Sigmoid colon (tissue), 7 donors: ENCODE measurements around the gene TMPRSS5. TPM values are rescaled to one million over a fixed set of nuclear protein-coding genes. Genes with fewer than 3 reads are reported as not detected.

Source experiments
- DNase-seq: peaks from one replicate; pipeline ENCODE4 v3.0.0-alpha.2; 2019
- H3K27ac ChIP-seq, 4 donors: fragments of 200-600 bp; sonication (generic); one replicate each; pipeline ENCODE4 v1.5.1; 2016 to 2019; ENCODE audit warnings: mild to moderate bottlenecking in 1 of 4
- H3K27me3 ChIP-seq, 3 donors: fragments of 200-600 bp; sonication (generic); one replicate each; pipeline ENCODE4 v1.5.1; 2019; ENCODE audit warnings: mild to moderate bottlenecking in 1 of 3
- H3K36me3 ChIP-seq, 4 donors: fragments of 200-600 bp; sonication (generic); one replicate each; pipeline ENCODE4 v1.5.1; 2016 to 2019
- H3K4me1 ChIP-seq, 4 donors: fragments of 200-600 bp; sonication (generic); one replicate each; pipeline ENCODE4 v1.5.1; 2017 to 2019
- H3K4me3 ChIP-seq, 4 donors: fragments of 200-600 bp; sonication (generic); one replicate each; pipeline ENCODE4 v1.5.1; 2017 to 2019; ENCODE audit warnings: mild to moderate bottlenecking in 2 of 4, moderate library complexity in 1 of 4
- H3K9me3 ChIP-seq, 4 donors: fragments of 200-600 bp in 3 of 4; sonication (generic) in 3 of 4; one replicate each; pipeline versions ENCODE4 v1.5.1 to v1.6.1; 2013 to 2019
- EP300 ChIP-seq, 4 donors: sonication (generic); formaldehyde crosslinking; IDR thresholded peaks; one replicate each; pipeline ENCODE4 v1.6.1; 2017; ENCODE audit warnings: antibody characterized with exemption in 4 of 4
- POLR2A ChIP-seq, 2 donors: fragments of 450-650 bp; IDR thresholded peaks; one replicate each; pipeline ENCODE4 v1.6.1; 2016; ENCODE audit warnings: antibody characterized with exemption in 2 of 2, mild to moderate bottlenecking in 2 of 2, moderate library complexity in 2 of 2
- POLR2AphosphoS5 ChIP-seq, 4 donors: sonication (generic); formaldehyde crosslinking; IDR thresholded peaks; one replicate each; pipeline ENCODE4 v1.6.1; 2017; ENCODE audit warnings: antibody characterized with exemption in 4 of 4
- WGBS, 2 donors: extraction: QIAGEN DNeasy Blood & Tissue Kit; methylation state at CpG; one replicate each; pipeline ENCODE4 v1.1.7; 2013; 5-methylcytosine and 5-hydroxymethylcytosine counted together
- intact Hi-C: fragments of 100-400 bp; cut with DNase I; formaldehyde crosslinking; loops from one replicate; pipeline ENCODE4 v1.15.1; 2023
- polyA plus RNA-seq, 3 donors: library from polyadenylated mRNA; stranded (reverse); fragments of 200-250 nt; gene quantifications; one replicate each; pipeline ENCODE4 v1.2.3, GENCODE V29; 2013
- total RNA-seq, 4 donors: library from RNA; depleted of rRNA; stranded (reverse); fragments of >200 nt; gene quantifications; one replicate each; pipeline ENCODE4 v1.1.0, GENCODE V29; 2016
- TF ChIP-seq, protein P1 (sequence below), 4 experiments: fragments of 450-650 bp in 3 of 4; fragments of 200-600 bp in 1 of 4; IDR thresholded peaks; one replicate each; pipeline ENCODE4 v1.5.1; 2016 to 2019; ENCODE audit warnings: antibody characterized with exemption in 4 of 4, mild to moderate bottlenecking in 3 of 4, moderate library complexity in 2 of 4
- donor health status: healthy with polysubstance abuse.
- donor health status: Bipolar disorder and iron deficiency.
- donor health status: healthy.

Gene TMPRSS5
- total and polyA plus RNA-seq, 7 donors, result 0.28 to 1.4 (median 0.54) TPM; not detected in 2

- WGBS, 2 donors, result 87 to 88% methylated on average over 5 of the region's 5 CpGs
- TF ChIP-seq POLR2AphosphoS5 (IDR thresholded peaks at IDR 0.05), result no peak
- TF ChIP-seq EP300 (IDR thresholded peaks at IDR 0.05), result no peak
- TF ChIP-seq, protein P1, sequence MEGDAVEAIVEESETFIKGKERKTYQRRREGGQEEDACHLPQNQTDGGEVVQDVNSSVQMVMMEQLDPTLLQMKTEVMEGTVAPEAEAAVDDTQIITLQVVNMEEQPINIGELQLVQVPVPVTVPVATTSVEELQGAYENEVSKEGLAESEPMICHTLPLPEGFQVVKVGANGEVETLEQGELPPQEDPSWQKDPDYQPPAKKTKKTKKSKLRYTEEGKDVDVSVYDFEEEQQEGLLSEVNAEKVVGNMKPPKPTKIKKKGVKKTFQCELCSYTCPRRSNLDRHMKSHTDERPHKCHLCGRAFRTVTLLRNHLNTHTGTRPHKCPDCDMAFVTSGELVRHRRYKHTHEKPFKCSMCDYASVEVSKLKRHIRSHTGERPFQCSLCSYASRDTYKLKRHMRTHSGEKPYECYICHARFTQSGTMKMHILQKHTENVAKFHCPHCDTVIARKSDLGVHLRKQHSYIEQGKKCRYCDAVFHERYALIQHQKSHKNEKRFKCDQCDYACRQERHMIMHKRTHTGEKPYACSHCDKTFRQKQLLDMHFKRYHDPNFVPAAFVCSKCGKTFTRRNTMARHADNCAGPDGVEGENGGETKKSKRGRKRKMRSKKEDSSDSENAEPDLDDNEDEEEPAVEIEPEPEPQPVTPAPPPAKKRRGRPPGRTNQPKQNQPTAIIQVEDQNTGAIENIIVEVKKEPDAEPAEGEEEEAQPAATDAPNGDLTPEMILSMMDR (IDR thresholded peaks at IDR 0.05), result no peak
- no peak for TF ChIP-seq POLR2A (IDR thresholded peaks at IDR 0.05)
- no peaks in the 10 kb centered on the region for H3K27me3 ChIP-seq
- no peaks in the 10 kb centered on the region for H3K36me3 ChIP-seq
- H3K4me1 ChIP-seq, result no peaks in the 10 kb centered on the region
- no peak for DNase-seq
- H3K27ac ChIP-seq, result no peak overlapping the region
- H3K9me3 ChIP-seq, result peaks cover 0 to 4% (median 0%) of the 10 kb centered on the region in 4 donors
- H3K4me3 ChIP-seq, result no peak overlapping the region
- intact Hi-C loops, result no loop called here
Measured at GRCh38 chr11:113651023-113651422, 55.1 kb downstream of the TMPRSS5 start.

DNA sequence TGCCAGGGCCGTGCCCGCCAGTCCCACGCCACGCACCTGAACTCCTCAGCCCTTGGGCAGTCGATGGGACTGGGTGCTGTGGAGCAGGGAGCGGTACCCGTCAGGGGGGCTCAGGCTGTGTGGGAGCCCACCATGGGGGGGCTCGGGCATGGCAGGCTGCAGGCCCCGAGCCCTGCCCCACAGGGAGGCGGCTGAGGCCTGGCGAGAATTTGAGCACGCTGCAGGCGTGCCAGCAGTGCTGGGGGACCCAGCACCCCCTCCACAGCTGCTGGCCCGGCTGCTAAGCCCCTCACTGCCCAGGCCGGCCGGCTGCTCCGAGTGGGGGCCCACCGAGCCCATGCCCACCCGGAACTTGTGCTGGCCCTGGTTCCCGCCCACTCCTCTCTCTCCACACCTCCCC, 56.8 kb downstream of the TMPRSS5 start:
- Histone ChIP-seq H3K27me3 (no peaks in the 10 kb centered on the region), H3K4me3 (no peak overlapping the region), H3K36me3 (no peaks in the 10 kb centered on the region), H3K27ac (no peak overlapping the region), H3K9me3 (peaks cover 0 to 4% (median 0%) of the 10 kb centered on the region in 4 donors), H3K4me1 (no peaks in the 10 kb centered on the region)
- WGBS, 2 donors, result 90 to 92% methylated on average over 20 of the region's 20 CpGs
- intact Hi-C loops, result no loop called here
- no peak for DNase-seq
- TF ChIP-seq POLR2A (IDR thresholded peaks at IDR 0.05) (no peak), POLR2AphosphoS5 (IDR thresholded peaks at IDR 0.05) (no peak)

DNA sequence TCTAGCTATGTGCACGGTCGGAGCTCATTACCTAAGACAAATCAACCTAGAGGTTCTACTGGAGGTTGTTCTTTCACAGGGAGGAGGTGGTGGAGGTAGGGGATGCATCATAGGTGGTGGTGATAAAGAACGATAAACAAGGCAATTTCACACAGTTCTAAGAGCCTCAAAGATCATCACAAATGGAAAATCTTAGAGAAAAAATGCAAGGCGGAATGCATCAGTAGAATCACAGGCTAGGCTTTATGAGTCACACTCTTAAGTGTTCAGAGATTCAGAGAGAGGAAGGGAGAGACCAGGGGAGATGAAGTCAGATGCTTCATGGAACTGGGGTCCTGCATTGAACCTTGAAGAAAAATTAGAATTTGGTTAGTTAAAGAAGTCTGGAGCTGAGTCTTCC, 58.3 kb downstream of the TMPRSS5 start:
- DNase-seq, result no peak
- TF ChIP-seq, protein P1 (IDR thresholded peaks at IDR 0.05), result no peak
- TF ChIP-seq EP300 (IDR thresholded peaks at IDR 0.05), result no peak
- TF ChIP-seq POLR2A (IDR thresholded peaks at IDR 0.05), result no peak
- TF ChIP-seq POLR2AphosphoS5 (IDR thresholded peaks at IDR 0.05), result no peak
- Histone ChIP-seq H3K4me3 (no peak overlapping the region), H3K27me3 (no peaks in the 10 kb centered on the region), H3K9me3 (peaks cover 0 to 4% (median 0%) of the 10 kb centered on the region in 4 donors), H3K36me3 (no peaks in the 10 kb centered on the region), H3K27ac (no peak overlapping the region), H3K4me1 (no peaks in the 10 kb centered on the region)
- intact Hi-C loops, result no loop called here
- 90 to 95% methylated on average over 4 of the region's 4 CpGs for WGBS, 2 donors

DNA sequence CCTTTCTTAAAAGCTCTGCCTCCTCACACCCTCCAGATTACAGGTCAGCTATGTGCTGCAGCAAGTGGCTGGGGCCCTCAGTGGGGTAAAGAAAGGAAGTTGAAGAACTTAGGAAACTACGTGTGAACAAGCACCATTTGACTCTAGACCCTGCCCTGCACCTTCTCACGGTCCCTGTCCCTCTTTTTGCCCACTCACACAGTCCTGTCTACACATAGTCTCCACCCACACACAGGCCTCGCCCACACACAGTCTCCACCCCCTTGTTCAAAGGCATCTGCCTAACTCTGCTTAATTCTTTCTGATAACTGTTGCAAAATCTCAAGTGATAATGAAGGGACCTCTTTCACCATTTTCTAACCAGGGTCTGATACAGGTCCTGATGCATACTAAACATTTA, 59.0 kb downstream of the TMPRSS5 start:
- WGBS, 2 donors, result 49 to 66% methylated on average over 3 of the region's 3 CpGs
- TF ChIP-seq POLR2AphosphoS5 (IDR thresholded peaks at IDR 0.05), result no peak
- Histone ChIP-seq H3K9me3 (peaks cover 0 to 4% (median 0%) of the 10 kb centered on the region in 4 donors), H3K4me1 (no peaks in the 10 kb centered on the region), H3K27ac (no peak overlapping the region), H3K36me3 (no peaks in the 10 kb centered on the region), H3K4me3 (no peak overlapping the region), H3K27me3 (no peaks in the 10 kb centered on the region)
- no peak for DNase-seq
- intact Hi-C loops, result no loop called here

- 60 to 83% methylated on average over 5 of the region's 5 CpGs for WGBS, 2 donors
- H3K4me1 ChIP-seq, result no peaks in the 10 kb centered on the region
- TF ChIP-seq EP300 (IDR thresholded peaks at IDR 0.05), result no peak
- TF ChIP-seq POLR2AphosphoS5 (IDR thresholded peaks at IDR 0.05), result no peak
- TF ChIP-seq, protein P1 (IDR thresholded peaks at IDR 0.05), result no peak
- no peak for TF ChIP-seq POLR2A (IDR thresholded peaks at IDR 0.05)
- H3K27ac ChIP-seq, result no peak overlapping the region
- no peak overlapping the region for H3K4me3 ChIP-seq
- no peaks in the 10 kb centered on the region for H3K36me3 ChIP-seq
- H3K9me3 ChIP-seq, result peaks cover 0 to 4% (median 0%) of the 10 kb centered on the region in 4 donors
- intact Hi-C loops, result no loop called here
- no peaks in the 10 kb centered on the region for H3K27me3 ChIP-seq
- DNase-seq, result no peak
Measured at GRCh38 chr11:113645593-113646349, 60.3 kb downstream of the TMPRSS5 start.
